IMR-90 (cell line): Measurements from ENCODE around the gene UNC79. TPM values are rescaled to one million over a fixed set of nuclear protein-coding genes. Genes with fewer than 3 reads are reported as not detected.

Experiments
- ATAC-seq: fragments of 200-7000 bp; cut with Tn5 transposase; 2 replicates; pipeline ENCODE4 v1.9.1; 2020; ENCODE audit warnings: low read depth, mild to moderate bottlenecking, moderate library complexity
- BruUV-seq: library from RNA; stranded (reverse); fragments of 400-500 nt; replicated peaks from 2 replicates; lab custom pipeline; 2021; lab: Mats Ljungman, UMichigan
- CTCF ChIA-PET: fragments of 300-600 bp; formaldehyde crosslinking; extraction: SDS; loops from one replicate; lab custom pipeline; 2021; ENCODE audit warnings: antibody characterized with exemption; lab: Yijun Ruan, JAX
- POLR2A ChIA-PET: fragments of 300-600 bp; sonication (Branson Sonifier 250); formaldehyde crosslinking; loops from one replicate; lab custom pipeline; 2022; ENCODE audit warnings: antibody characterized with exemption; ENCODE audit not compliant: unreplicated experiment; lab: Charles Lee
- DNase-seq: peaks from one replicate; pipeline ENCODE4 v3.0.0; 2013
- H2AFZ ChIP-seq: replicated peaks from 2 replicates; pipeline ENCODE3; 2013; ENCODE audit warnings: low read length, mild to moderate bottlenecking; ENCODE audit not compliant: poor library complexity
- H2AK5ac ChIP-seq: 2 replicates; pipeline ENCODE4 v1.6.1; 2013; ENCODE audit warnings: low read depth, low read length, inconsistent platforms
- H2AK9ac ChIP-seq: replicated peaks from 2 replicates; pipeline ENCODE3; 2013; ENCODE audit warnings: mild to moderate bottlenecking, low read depth, low read length, moderate library complexity; ENCODE audit not compliant: poor library complexity
- H2BK120ac ChIP-seq: 2 replicates; pipeline ENCODE4 v1.6.1; 2013; ENCODE audit warnings: low read depth, low read length, inconsistent platforms
- H2BK15ac ChIP-seq: 3 replicates; pipeline ENCODE4 v1.6.1; 2013; ENCODE audit warnings: low read depth, low read length, inconsistent platforms
- H2BK20ac ChIP-seq: 2 replicates; pipeline ENCODE4 v1.6.1; 2013; ENCODE audit warnings: low read depth, mild to moderate bottlenecking, inconsistent platforms, low read length, moderate library complexity
- H2BK5ac ChIP-seq: 2 replicates; pipeline ENCODE4 v1.6.1; 2013; ENCODE audit warnings: mild to moderate bottlenecking, low read depth, low read length, inconsistent platforms; ENCODE audit not compliant: poor library complexity, severe bottlenecking
- H3K14ac ChIP-seq: replicated peaks from 2 replicates; pipeline ENCODE4 v1.6.1; 2013; ENCODE audit warnings: low read depth, low read length, inconsistent platforms
- H3K18ac ChIP-seq: 2 replicates; pipeline ENCODE4 v1.6.1; 2013; ENCODE audit warnings: low read depth, low read length, control low read depth
- H3K23ac ChIP-seq: 2 replicates; pipeline ENCODE4 v1.6.1; 2013; ENCODE audit warnings: low read depth, low read length, inconsistent platforms
- H3K27ac ChIP-seq: 2 replicates; pipeline ENCODE4 v1.5.1; 2013; ENCODE audit warnings: mild to moderate bottlenecking, control low read depth, low read length; ENCODE audit not compliant: insufficient read depth
- H3K27me3 ChIP-seq: 2 replicates; pipeline ENCODE4 v1.6.1; 2013; ENCODE audit warnings: low read length; ENCODE audit not compliant: control insufficient read depth, insufficient read depth
- H3K36me3 ChIP-seq: 2 replicates; pipeline ENCODE4 v1.6.1; 2013; ENCODE audit warnings: low read length, mixed read lengths; ENCODE audit not compliant: control insufficient read depth, insufficient read depth
- H3K4ac ChIP-seq: 2 replicates; pipeline ENCODE4 v1.6.1; 2013; ENCODE audit warnings: low read depth, low read length, inconsistent platforms
- H3K4me1 ChIP-seq: 2 replicates; pipeline ENCODE4 v1.6.1; 2013; ENCODE audit warnings: low read length, mixed read lengths; ENCODE audit not compliant: control insufficient read depth, insufficient read depth
- H3K4me2 ChIP-seq: 2 replicates; pipeline ENCODE4 v1.6.1; 2013; ENCODE audit warnings: low read depth, mild to moderate bottlenecking, control low read depth, low read length, moderate library complexity
- H3K4me3 ChIP-seq: 2 replicates; pipeline ENCODE4 v1.5.1; 2013; ENCODE audit warnings: low read depth, mild to moderate bottlenecking, control low read depth, low read length, moderate library complexity; ENCODE audit not compliant: insufficient read depth
- H3K56ac ChIP-seq: 2 replicates; pipeline ENCODE4 v1.6.1; 2013; ENCODE audit warnings: low read length, inconsistent platforms; ENCODE audit not compliant: insufficient read depth; ENCODE audit errors: extremely low read depth
- H3K79me1 ChIP-seq, 2 experiments: 2 replicates each; pipeline ENCODE4 v1.6.1; 2013; ENCODE audit warnings: low read length in 2 of 2, inconsistent platforms in 1 of 2, low read depth in 1 of 2
- H3K9ac ChIP-seq: 2 replicates; pipeline ENCODE4 v1.6.1; 2013; ENCODE audit warnings: low read depth, low read length, control low read depth
- H3K9me1 ChIP-seq: 2 replicates; pipeline ENCODE4 v1.6.1; 2013; ENCODE audit warnings: low read length, inconsistent platforms; ENCODE audit not compliant: insufficient read depth
- H3K9me3 ChIP-seq: 2 replicates; pipeline ENCODE4 v1.6.1; 2013; ENCODE audit warnings: low read length; ENCODE audit not compliant: control insufficient read depth, insufficient read depth
- H4K20me1 ChIP-seq: 2 replicates; pipeline ENCODE4 v1.6.1; 2013; ENCODE audit warnings: low read length, inconsistent platforms; ENCODE audit not compliant: insufficient read depth
- H4K5ac ChIP-seq: 2 replicates; pipeline ENCODE4 v1.6.1; 2013; ENCODE audit warnings: mild to moderate bottlenecking, low read depth, low read length, control low read depth
- H4K8ac ChIP-seq, 2 experiments: 2 replicates each; pipeline ENCODE4 v1.6.1; 2013; ENCODE audit warnings: low read depth in 2 of 2, low read length in 2 of 2, control low read depth in 1 of 2, inconsistent platforms in 1 of 2
- H4K91ac ChIP-seq: 2 replicates; pipeline ENCODE4 v1.6.1; 2013; ENCODE audit warnings: low read depth, low read length, inconsistent platforms; ENCODE audit not compliant: insufficient read depth
- BHLHE40 ChIP-seq: fragments of 150-350 bp; IDR thresholded peaks from 2 replicates; pipeline ENCODE4 v1.6.1; 2016; ENCODE audit warnings: mild to moderate bottlenecking, low read depth, low read length
- CEBPB ChIP-seq: IDR thresholded peaks from 2 replicates; pipeline ENCODE4 v1.6.1; 2012; ENCODE audit warnings: low read depth, low read length, improper control_type of control experiment
- CHD1 ChIP-seq: IDR thresholded peaks from 2 replicates; pipeline ENCODE4 v1.6.1; 2012; ENCODE audit warnings: low read depth, low read length, improper control_type of control experiment
- CTCF ChIP-seq: conservative IDR thresholded peaks from 2 replicates; pipeline ENCODE4 v1.5.1; 2012; ENCODE audit warnings: mild to moderate bottlenecking, low read depth, low read length, improper control_type of control experiment
- ELK1 ChIP-seq: fragments of 150-350 bp; IDR thresholded peaks from 2 replicates; pipeline ENCODE4 v1.6.1; 2016; ENCODE audit warnings: low read depth, mild to moderate bottlenecking, low read length, moderate library complexity, borderline replicate concordance
- FOS ChIP-seq: fragments of 150-350 bp; IDR thresholded peaks from 2 replicates; pipeline ENCODE4 v1.6.1; 2016; ENCODE audit warnings: low read depth, low read length
- MAFK ChIP-seq: IDR thresholded peaks from 2 replicates; pipeline ENCODE4 v1.6.1; 2012; ENCODE audit warnings: low read depth, low read length, improper control_type of control experiment
- MAZ ChIP-seq: IDR thresholded peaks from 2 replicates; pipeline ENCODE4 v1.6.1; 2012; ENCODE audit warnings: low read depth, mild to moderate bottlenecking, low read length, improper control_type of control experiment, moderate library complexity, borderline replicate concordance
- MXI1 ChIP-seq: IDR thresholded peaks from 2 replicates; pipeline ENCODE4 v1.6.1; 2012; ENCODE audit warnings: low read depth, mild to moderate bottlenecking, low read length, moderate library complexity, borderline replicate concordance
- NFE2L2 ChIP-seq: fragments of 150-350 bp; IDR thresholded peaks from 2 replicates; pipeline ENCODE4 v1.6.1; 2016; ENCODE audit warnings: low read depth, mild to moderate bottlenecking, low read length
- POLR2A ChIP-seq: IDR thresholded peaks from 2 replicates; pipeline ENCODE4 v1.6.1; 2012; ENCODE audit warnings: mild to moderate bottlenecking, low read depth, low read length
- RAD21 ChIP-seq: IDR thresholded peaks from 2 replicates; pipeline ENCODE4 v1.6.1; 2012; ENCODE audit warnings: low read length, improper control_type of control experiment
- RCOR1 ChIP-seq: IDR thresholded peaks from 2 replicates; pipeline ENCODE4 v1.6.1; 2012; ENCODE audit warnings: mild to moderate bottlenecking, low read length, improper control_type of control experiment; ENCODE audit not compliant: insufficient replicate concordance
- SMC3 ChIP-seq: fragments of 150-350 bp; IDR thresholded peaks from 2 replicates; pipeline ENCODE4 v1.6.1; 2016; ENCODE audit warnings: low read depth, mild to moderate bottlenecking, antibody characterized with exemption, low read length, moderate library complexity
- USF2 ChIP-seq: fragments of 150-350 bp; IDR thresholded peaks from 2 replicates; pipeline ENCODE4 v1.6.1; 2017; ENCODE audit warnings: mild to moderate bottlenecking, antibody characterized with exemption, low read length, low read depth
- WGBS, 2 experiments: methylation state at CpG; one replicate each; pipeline versions ENCODE4 v1.1.5 to v1.1.7; 2013; ENCODE audit warnings: missing lambda C conversion rate in 2 of 2; ENCODE audit not compliant: insufficient read length in 1 of 2; ENCODE audit errors: extremely low coverage in 2 of 2; 5-methylcytosine and 5-hydroxymethylcytosine counted together
- dilution Hi-C: fragments of 300-500 bp; cut with HindIII; formaldehyde crosslinking; loops from one replicate; pipeline ENCODE4 v1.14.3; 2018; ENCODE audit warnings: low sequenced_read_pairs; ENCODE audit not compliant: unreplicated experiment
- in situ Hi-C: fragments of 300-500 bp; cut with MboI; formaldehyde crosslinking; loops from 3 replicates; pipeline ENCODE4 v1.14.3; 2019; ENCODE audit warnings: low sequenced_read_pairs, inconsistent platforms, mixed read lengths
- intact Hi-C: fragments of 100-400 bp; cut with micrococcal nuclease; formaldehyde crosslinking; loops from 2 replicates; pipeline ENCODE4 v1.10.0; 2022
- polyA plus RNA-seq, 3 experiments: library from polyadenylated mRNA; depleted of rRNA; stranded (reverse); fragments of >200 nt; gene quantifications; 2 replicates each; pipeline ENCODE4 v1.2.3, GENCODE V29; 2012; ENCODE audit warnings: low replicate concordance in 1 of 3
- total RNA-seq: library from RNA; depleted of rRNA; stranded (reverse); fragments of >200 nt; gene quantifications from 2 replicates; pipeline ENCODE4 v1.2.3, GENCODE V29; 2012

The UNC79 gene
- total and polyA plus RNA-seq, 2 of the 4 experiments (the other 2 are of a cell fraction): under 0.01 TPM

GRCh38 chr14:93731753-93732152 is 301.0 kb downstream of the UNC79 start:
- Histone ChIP-seq H3K4me1 (no peaks in the 10 kb centered on the region), H3K9ac (no peak overlapping the region), H3K18ac (no peak overlapping the region), H3K4me2 (no peak overlapping the region), H2AFZ (no peak overlapping the region), H4K5ac (no peak overlapping the region), H2AK5ac (no peak overlapping the region), H3K4ac (no peak overlapping the region), H4K20me1 (no peaks in the 10 kb centered on the region), H2BK5ac (no peak overlapping the region), H3K4me3 (no peak overlapping the region), H2BK20ac (no peak overlapping the region), H4K91ac (no peak overlapping the region), H4K8ac (no peak overlapping the region), H3K79me1 (no peaks in the 10 kb centered on the region), H3K9me1 (no peaks in the 10 kb centered on the region), H2BK15ac (no peak overlapping the region), H2AK9ac (no peak overlapping the region), H3K56ac (no peak overlapping the region), H3K9me3 (peaks cover 26% of the 10 kb centered on the region), H3K36me3 (no peaks in the 10 kb centered on the region), H3K27ac (no peak overlapping the region), H3K23ac (no peak overlapping the region), H3K14ac (no peak overlapping the region), H2BK120ac (no peak overlapping the region), H3K27me3 (no peaks in the 10 kb centered on the region)
- BruUV-seq: no TSS peak
- WGBS, 2 experiments: 13% methylated on average over 1 of the region's 7 CpGs; no CpG with 5 or more reads in 1 of the 2 experiments
- TF ChIP-seq RAD21: no peak
- TF ChIP-seq MXI1: no peak
- TF ChIP-seq POLR2A: no peak
- no peak for TF ChIP-seq FOS
- TF ChIP-seq NFE2L2: no peak
- no peak for TF ChIP-seq ELK1
- no peak for TF ChIP-seq CHD1
- no peak for TF ChIP-seq BHLHE40
- TF ChIP-seq SMC3: no peak
- no peak for TF ChIP-seq CEBPB
- no peak for TF ChIP-seq RCOR1
- TF ChIP-seq MAFK: no peak
- TF ChIP-seq USF2: no peak
- no peak for TF ChIP-seq CTCF
- TF ChIP-seq MAZ: no peak
- dilution Hi-C loops (no loop called here), intact Hi-C loops (no loop called here), in situ Hi-C loops (no loop called here)
- ChIA-PET CTCF (no interaction called here), POLR2A (no interaction called here)
- DNase-seq (no peak), ATAC-seq (no peak)
